Colonic mucosa (tissue), 4 donors: ENCODE measurements around the gene FHOD1. TPM values are rescaled to one million over a fixed set of nuclear protein-coding genes. Genes with fewer than 3 reads are reported as not detected.

Experiments used
- DNase-seq: peaks from one replicate; pipeline ENCODE4 v3.0.0-alpha.2; 2020
- H3K27ac ChIP-seq: fragments of 200-600 bp; one replicate; pipeline ENCODE4 v1.8.0; 2021
- H3K27me3 ChIP-seq: fragments of 200-600 bp; one replicate; pipeline ENCODE4 v1.8.0; 2021
- H3K36me3 ChIP-seq: fragments of 200-600 bp; one replicate; pipeline ENCODE4 v1.8.0; 2021
- H3K4me1 ChIP-seq: fragments of 200-600 bp; one replicate; pipeline ENCODE4 v1.8.0; 2021; ENCODE audit warnings: mild to moderate bottlenecking
- H3K4me3 ChIP-seq: fragments of 200-600 bp; one replicate; pipeline ENCODE4 v1.8.0; 2021
- H3K9ac ChIP-seq, 2 donors: one replicate each; pipeline ENCODE4 v1.7.0; 2013; ENCODE audit warnings: control low read depth in 2 of 2, low read depth in 2 of 2, low read length in 2 of 2
- H3K9me3 ChIP-seq: fragments of 200-600 bp; one replicate; pipeline ENCODE4 v1.8.0; 2021
- CTCF ChIP-seq: fragments of 200-600 bp; IDR thresholded peaks from one replicate; pipeline ENCODE4 v1.8.0; 2022; ENCODE audit warnings: antibody characterized with exemption, mild to moderate bottlenecking
- intact Hi-C: fragments of 100-400 bp; cut with DNase I; formaldehyde crosslinking; loops from one replicate; pipeline ENCODE4 v1.14.1; 2022
- total RNA-seq, 2 donors: library from RNA; stranded (reverse); fragmentation: NEBNext Ultra II Directional in 1 of 2; extraction: Animal tissue kit (Norgen Biotek cat#: 25700) in 1 of 2; gene quantifications; one replicate each; pipeline ENCODE4 v1.2.1, GENCODE V29; 2021
- donor health status: healthy.
- donor health status: DM: no; HTN: no; CAD: no.
- donor health status: DM: no; HTN: no; CAD: no.

The FHOD1 gene
- total RNA-seq, 2 donors from 2014 or later: 21.6 to 47.2 TPM

DNA sequence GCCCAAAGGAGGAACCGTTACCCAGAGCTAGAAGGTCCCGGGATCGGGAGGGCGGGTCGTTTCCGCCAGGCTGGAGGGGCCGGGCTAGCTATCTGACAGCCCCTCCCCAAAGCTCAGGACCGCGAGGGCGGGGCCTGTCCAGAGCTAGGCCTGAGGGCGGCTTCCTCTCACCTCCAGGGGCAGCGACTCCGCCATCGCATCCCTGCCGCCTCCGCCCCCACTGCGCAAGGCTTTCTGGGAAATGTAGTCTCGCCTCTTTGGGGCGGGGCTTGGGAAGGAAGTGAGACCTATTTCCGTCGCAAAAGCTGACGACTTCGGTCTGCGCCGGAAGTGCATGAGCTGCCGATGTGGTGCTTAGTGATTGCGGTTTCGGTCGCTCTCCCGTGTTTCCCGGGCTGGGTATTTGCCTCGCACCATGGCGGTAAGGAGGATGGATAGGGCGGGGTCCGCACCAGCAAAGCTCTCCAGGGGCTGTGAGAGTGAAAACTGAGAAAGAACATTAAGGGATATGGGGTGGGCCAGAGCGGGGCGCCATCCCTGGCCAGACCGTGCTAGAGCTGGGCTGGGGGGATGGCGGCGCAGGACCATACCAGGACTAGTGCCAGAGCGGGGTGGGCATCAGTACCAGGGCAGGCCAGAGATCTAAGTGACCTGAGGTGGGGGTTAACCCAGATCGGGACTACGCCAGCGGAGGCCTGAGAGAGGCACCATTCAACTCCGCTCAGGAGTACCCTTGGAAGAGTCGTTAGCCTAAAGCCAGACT, 20.3 kb downstream of the FHOD1 start, which contains the start of gene TMEM208:
Gene TMEM208 (plus strand): TSS at position 327 of the 763 bp plus-strand sequence. CDS start 89 bp downstream, at position 416.
- peak within 1 kb of the TSS; percentile 95 for H3K4me3 ChIP-seq
- peak within 1 kb of the TSS; percentile 56 for H3K27ac ChIP-seq
- H3K4me1 ChIP-seq: peaks cover 3% of the 10 kb centered on the region
- DNase-seq: peak; percentile 99
- H3K9me3 ChIP-seq: no peaks in the 10 kb centered on the region
- intact Hi-C loops: no loop called here
- H3K27me3 ChIP-seq: no peaks in the 10 kb centered on the region
- H3K9ac ChIP-seq: peak within 1 kb of the TSS; percentile 91 to 98
- no peak for TF ChIP-seq CTCF
- peaks cover 19% of the 10 kb centered on the region for H3K36me3 ChIP-seq

- Histone ChIP-seq H3K27me3 (no peaks in the 10 kb centered on the region), H3K4me3 (peak overlapping the region; percentile 95), H3K4me1 (peaks cover 3% of the 10 kb centered on the region), H3K9me3 (no peaks in the 10 kb centered on the region), H3K27ac (peak overlapping the region; percentile 54), H3K36me3 (peaks cover 13% of the 10 kb centered on the region), H3K9ac (peak overlapping the region; percentile 37 to 98)
- intact Hi-C loops: no loop called here
- TF ChIP-seq CTCF: no peak
- DNase-seq: no peak
Observed at GRCh38 chr16:67226295-67226803, 20.9 kb downstream of the FHOD1 start.

GRCh38 chr16:67223992-67224391, 23.3 kb downstream of the FHOD1 start:
- DNase-seq: no peak
- H3K9ac ChIP-seq: no peak overlapping the region
- H3K9me3 ChIP-seq: no peaks in the 10 kb centered on the region
- H3K36me3 ChIP-seq: no peaks in the 10 kb centered on the region
- intact Hi-C loops: no loop called here
- H3K4me3 ChIP-seq: no peak overlapping the region
- H3K27me3 ChIP-seq: no peaks in the 10 kb centered on the region
- no peak overlapping the region for H3K27ac ChIP-seq
- no peak for TF ChIP-seq CTCF
- H3K4me1 ChIP-seq: peaks cover 3% of the 10 kb centered on the region

DNA sequence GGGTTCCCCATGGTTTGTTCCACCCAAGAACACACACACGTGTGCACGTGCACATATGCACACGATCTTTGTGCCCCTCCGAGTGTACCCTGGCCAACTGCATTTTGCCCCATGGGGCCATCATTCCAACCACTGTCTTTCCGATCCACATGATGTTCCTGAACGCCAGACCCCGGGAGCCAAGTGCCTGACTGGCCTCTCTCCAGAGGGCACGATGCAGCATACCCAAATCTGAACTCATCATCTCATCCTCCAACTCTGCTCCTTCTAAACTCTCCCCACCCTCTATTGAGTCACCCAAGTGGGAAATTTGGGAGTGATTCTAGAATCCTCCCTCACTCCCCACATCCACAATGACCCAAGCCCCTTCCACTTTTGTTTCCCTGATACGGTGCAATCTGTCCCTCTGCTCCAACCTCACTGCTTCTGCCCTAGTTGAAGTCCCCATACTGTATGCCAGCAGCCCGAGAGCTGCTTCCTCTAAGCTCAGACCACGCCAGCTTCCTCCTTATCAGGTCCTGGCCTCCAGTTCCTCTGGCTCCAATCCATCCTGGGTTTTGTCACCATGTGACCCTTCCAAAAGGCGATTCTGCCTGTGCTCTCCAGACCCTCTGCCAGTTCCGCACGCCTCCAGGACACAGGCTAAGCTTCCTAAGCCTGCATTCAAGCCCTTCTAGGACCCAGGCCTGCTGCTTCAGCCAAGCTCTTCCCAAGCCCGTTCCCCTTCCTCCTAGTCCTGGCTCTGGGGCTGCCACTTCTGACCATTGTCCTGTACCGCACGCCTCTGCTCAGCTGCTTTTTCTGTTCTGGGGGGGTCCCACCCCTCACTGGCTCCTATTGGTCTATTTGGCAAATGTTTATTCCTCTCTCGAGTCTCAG, 30.4 kb downstream of the FHOD1 start:
- Histone ChIP-seq H3K4me3 (no peak overlapping the region), H3K9me3 (no peaks in the 10 kb centered on the region), H3K27me3 (no peaks in the 10 kb centered on the region), H3K4me1 (no peaks in the 10 kb centered on the region), H3K36me3 (no peaks in the 10 kb centered on the region), H3K9ac (no peak overlapping the region), H3K27ac (no peak overlapping the region)
- DNase-seq: no peak
- TF ChIP-seq CTCF: no peak
- intact Hi-C loops: no loop called here

GRCh38 chr16:67215706-67216105, 31.6 kb downstream of the FHOD1 start:
- Histone ChIP-seq H3K27ac (no peak overlapping the region), H3K4me1 (no peaks in the 10 kb centered on the region), H3K9me3 (no peaks in the 10 kb centered on the region), H3K9ac (no peak overlapping the region), H3K36me3 (no peaks in the 10 kb centered on the region), H3K27me3 (no peaks in the 10 kb centered on the region), H3K4me3 (no peak overlapping the region)
- DNase-seq: no peak
- intact Hi-C loops: no loop called here
- TF ChIP-seq CTCF: no peak
